B cell (primary cell): ENCODE results near the gene HMOX1. TPM values are rescaled to one million over a fixed set of nuclear protein-coding genes. Genes with fewer than 3 reads are reported as not detected.

Experiments
- ATAC-seq: fragments of 200-7000 bp; cut with Tn5 transposase; one replicate; pipeline ENCODE4 v1.10.0; 2021; ENCODE audit warnings: low read depth, mild to moderate bottlenecking, moderate number of reproducible peaks, moderate library complexity
- CTCF ChIA-PET: fragments of 350-600 bp; sonication (Branson Sonifier 250); formaldehyde crosslinking; loops from one replicate; lab custom pipeline; 2021; ENCODE audit warnings: antibody characterized with exemption, inconsistent platforms; lab: Charles Lee
- POLR2A ChIA-PET: fragments of 350-600 bp; sonication (Branson Sonifier 250); formaldehyde crosslinking; loops from one replicate; lab custom pipeline; 2021; ENCODE audit warnings: antibody characterized with exemption; lab: Charles Lee
- DNase-seq: peaks from one replicate; pipeline ENCODE4 v3.0.0; 2013
- H2AFZ ChIP-seq: 2 replicates; pipeline ENCODE4 v1.6.1; 2012; ENCODE audit warnings: mild to moderate bottlenecking, low read depth, low read length; ENCODE audit not compliant: insufficient read depth, poor library complexity, severe bottlenecking
- H3K27ac ChIP-seq, 2 donors: 1 replicate in 1 of 2; 2 replicates in 1 of 2; pipeline ENCODE4 v1.5.1; 2012 to 2013; ENCODE audit warnings: low read length in 2 of 2, mild to moderate bottlenecking in 2 of 2, moderate library complexity in 1 of 2
- H3K27me3 ChIP-seq, 4 experiments: fragments of 200-600 bp in 1 of 4; sonication (generic) in 1 of 4; replicated peaks in 1 of 4; 1 replicate in 2 of 4; 2 replicates in 2 of 4; pipeline versions ENCODE4 v1.6.1 to v1.7.0; 2013 to 2016; ENCODE audit warnings: low read length in 3 of 4, mild to moderate bottlenecking in 2 of 4, mixed read lengths in 1 of 4, moderate library complexity in 1 of 4; ENCODE audit not compliant: insufficient read depth in 4 of 4, control insufficient read depth in 3 of 4; ENCODE audit errors: control extremely low read depth in 1 of 4
- H3K36me3 ChIP-seq, 2 experiments: replicated peaks in 1 of 2; 1 replicate in 1 of 2; 2 replicates in 1 of 2; pipeline versions ENCODE4 v1.6.1 to v1.7.1; 2013; ENCODE audit warnings: low read length in 1 of 2; ENCODE audit not compliant: insufficient read depth in 2 of 2, control insufficient read depth in 1 of 2; ENCODE audit errors: control extremely low read depth in 1 of 2, extremely low read depth in 1 of 2
- H3K4me1 ChIP-seq, 2 donors: fragments of 200-600 bp in 1 of 2; sonication (generic) in 1 of 2; 1 replicate in 1 of 2; 2 replicates in 1 of 2; pipeline versions ENCODE4 v1.5.1 to v1.6.1; 2013 to 2017; ENCODE audit warnings: low read length in 2 of 2; ENCODE audit not compliant: control insufficient read depth in 2 of 2, insufficient read depth in 2 of 2
- H3K4me2 ChIP-seq: replicated peaks from 2 replicates; pipeline ENCODE3; 2012; ENCODE audit warnings: mild to moderate bottlenecking, low read depth, low read length; ENCODE audit not compliant: poor library complexity, severe bottlenecking
- H3K4me3 ChIP-seq, 5 experiments: fragments of 200-600 bp in 1 of 5; sonication (generic) in 1 of 5; 1 replicate in 3 of 5; 2 replicates in 2 of 5; pipeline versions ENCODE4 v1.5.1 to v1.7.0; 2011 to 2016; ENCODE audit warnings: low read length in 4 of 5, mild to moderate bottlenecking in 4 of 5, low read depth in 2 of 5, control low read depth in 1 of 5, moderate library complexity in 1 of 5; ENCODE audit not compliant: insufficient read depth in 1 of 5; ENCODE audit errors: control extremely low read depth in 1 of 5, extremely low read depth in 1 of 5
- H3K79me2 ChIP-seq: fragments of 200-600 bp; sonication (generic); one replicate; pipeline ENCODE4 v1.6.0; 2016; ENCODE audit warnings: low read length; ENCODE audit not compliant: control insufficient read depth, insufficient read depth
- H3K9ac ChIP-seq: fragments of 200-600 bp; sonication (generic); 2 replicates; pipeline ENCODE4 v1.6.1; 2017; ENCODE audit warnings: mild to moderate bottlenecking, low read length, moderate library complexity
- H3K9me3 ChIP-seq, 3 donors: one replicate each; pipeline versions ENCODE4 v1.6.1 to v1.7.1; 2013; ENCODE audit warnings: low read length in 2 of 3; ENCODE audit not compliant: control insufficient read depth in 2 of 3, insufficient read depth in 1 of 3; ENCODE audit errors: control extremely low read depth in 1 of 3
- H4K20me1 ChIP-seq: 2 replicates; pipeline ENCODE4 v1.6.0; 2012; ENCODE audit warnings: mild to moderate bottlenecking, low read length; ENCODE audit not compliant: insufficient read depth, control insufficient read depth, poor library complexity, severe bottlenecking
- H3K27ac Mint-ChIP-seq: one replicate; pipeline ENCODE4 v1.8.0; 2021; ENCODE audit warnings: mixed read lengths
- H3K27me3 Mint-ChIP-seq: one replicate; pipeline ENCODE4 v1.8.0; 2021; ENCODE audit warnings: mixed read lengths
- H3K4me1 Mint-ChIP-seq: one replicate; pipeline ENCODE4 v1.8.0; 2021; ENCODE audit warnings: mixed read lengths
- H3K4me3 Mint-ChIP-seq: one replicate; pipeline ENCODE4 v1.8.0; 2021; ENCODE audit warnings: mixed read lengths
- H3K9me3 Mint-ChIP-seq: one replicate; pipeline ENCODE4 v1.8.0; 2022; ENCODE audit warnings: mixed read lengths; ENCODE audit not compliant: insufficient read depth
- EZH2 ChIP-seq: IDR thresholded peaks from 2 replicates; pipeline ENCODE4 v1.6.1; 2012; ENCODE audit warnings: borderline replicate concordance, low read depth, mild to moderate bottlenecking, moderate library complexity, low read length; ENCODE audit not compliant: insufficient read depth, poor library complexity, severe bottlenecking
- WGBS: methylation state at CpG from one replicate; pipeline ENCODE4 v1.1.5; 2013; ENCODE audit warnings: missing lambda C conversion rate; ENCODE audit not compliant: insufficient coverage; 5-methylcytosine and 5-hydroxymethylcytosine counted together
- intact Hi-C: fragments of 100-400 bp; cut with micrococcal nuclease; formaldehyde crosslinking; loops from one replicate; pipeline ENCODE4 v1.10.0; 2022
- polyA plus RNA-seq: library from polyadenylated mRNA; depleted of rRNA; stranded (reverse); fragments of >200 nt; gene quantifications from 2 replicates; pipeline ENCODE4 v1.2.3, GENCODE V29; 2012
- total RNA-seq, 2 donors: library from RNA; stranded (reverse); fragments of 120-200 nt in 1 of 2; gene quantifications; 1 replicate in 1 of 2; 2 replicates in 1 of 2; pipeline versions ENCODE4 v1.2.3 to v1.2.4, GENCODE V29; 2013 to 2022
- TF ChIP-seq, protein P1 (sequence below): fragments of 200-600 bp; IDR thresholded peaks from one replicate; pipeline ENCODE4 v1.8.0; 2022; ENCODE audit warnings: antibody characterized with exemption, mild to moderate bottlenecking

HMOX1 gene
- total and polyA plus RNA-seq, 2 donors (not counting 1 experiment from before 2014, with no cell fraction given), result 9.4 to 21.9 TPM

DNA sequence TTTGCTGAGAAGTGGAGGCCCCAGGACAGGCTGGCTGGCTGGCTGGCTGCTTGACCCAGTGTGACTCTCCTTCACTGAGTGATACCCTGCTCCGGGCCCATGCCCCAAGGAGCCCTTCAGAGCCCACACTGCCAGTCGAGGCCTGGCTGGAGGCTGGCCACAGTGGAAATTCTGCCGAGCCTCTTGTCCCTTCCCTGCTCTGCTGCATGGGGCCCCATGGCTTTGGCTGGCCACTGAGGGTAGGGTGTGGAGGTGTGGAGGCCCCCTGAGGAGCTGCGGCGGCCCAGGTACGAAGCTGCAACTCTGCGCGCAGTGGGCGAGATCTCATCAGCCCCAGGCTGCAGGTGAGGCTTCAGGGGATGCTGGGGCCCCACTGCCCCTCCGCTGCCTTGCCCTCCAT, 33.4 kb upstream of the HMOX1 start:
- Histone ChIP-seq H3K79me2 (no peaks in the 10 kb centered on the region), H3K4me1 (peaks cover 21 to 29% of the 10 kb centered on the region in 2 donors), H3K9ac (no peak overlapping the region), H4K20me1 (no peaks in the 10 kb centered on the region), H3K27ac (no peak overlapping the region), H3K4me3 (no peak overlapping the region), H3K4me2 (no peak overlapping the region), H2AFZ (no peak overlapping the region), H3K36me3 (peaks cover 0 to 6% of the 10 kb centered on the region in 2 experiments), H3K27me3 (no peaks in the 10 kb centered on the region), H3K9me3 (no peaks in the 10 kb centered on the region)
- DNase-seq (no peak), ATAC-seq (no peak)
- no peak overlapping the region for H3K27ac Mint-ChIP-seq
- intact Hi-C loops, result no loop called here
- TF ChIP-seq, protein P1, sequence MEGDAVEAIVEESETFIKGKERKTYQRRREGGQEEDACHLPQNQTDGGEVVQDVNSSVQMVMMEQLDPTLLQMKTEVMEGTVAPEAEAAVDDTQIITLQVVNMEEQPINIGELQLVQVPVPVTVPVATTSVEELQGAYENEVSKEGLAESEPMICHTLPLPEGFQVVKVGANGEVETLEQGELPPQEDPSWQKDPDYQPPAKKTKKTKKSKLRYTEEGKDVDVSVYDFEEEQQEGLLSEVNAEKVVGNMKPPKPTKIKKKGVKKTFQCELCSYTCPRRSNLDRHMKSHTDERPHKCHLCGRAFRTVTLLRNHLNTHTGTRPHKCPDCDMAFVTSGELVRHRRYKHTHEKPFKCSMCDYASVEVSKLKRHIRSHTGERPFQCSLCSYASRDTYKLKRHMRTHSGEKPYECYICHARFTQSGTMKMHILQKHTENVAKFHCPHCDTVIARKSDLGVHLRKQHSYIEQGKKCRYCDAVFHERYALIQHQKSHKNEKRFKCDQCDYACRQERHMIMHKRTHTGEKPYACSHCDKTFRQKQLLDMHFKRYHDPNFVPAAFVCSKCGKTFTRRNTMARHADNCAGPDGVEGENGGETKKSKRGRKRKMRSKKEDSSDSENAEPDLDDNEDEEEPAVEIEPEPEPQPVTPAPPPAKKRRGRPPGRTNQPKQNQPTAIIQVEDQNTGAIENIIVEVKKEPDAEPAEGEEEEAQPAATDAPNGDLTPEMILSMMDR, result no peak
- no peak for TF ChIP-seq EZH2
- peaks cover 32% of the 10 kb centered on the region for H3K4me1 Mint-ChIP-seq
- H3K9me3 Mint-ChIP-seq, result no peaks in the 10 kb centered on the region
- 98% methylated on average over 7 of the region's 10 CpGs for WGBS
- POLR2A ChIA-PET, result no interaction called here
- H3K4me3 Mint-ChIP-seq, result no peak overlapping the region
- no peaks in the 10 kb centered on the region for H3K27me3 Mint-ChIP-seq
- CTCF ChIA-PET, result interaction anchor here (1.8 to 13.9 kb wide), 3 partner anchors 61 to 235 kb away, joined by 4 to 311 read pairs (median 136); no protein-coding TSS in a partner anchor

GRCh38 chr22:35348026-35348590, 32.8 kb upstream of the HMOX1 start:
- DNase-seq, result no peak
- H3K27ac ChIP-seq, result no peak overlapping the region
- ChIA-PET POLR2A (no interaction called here), CTCF (interaction anchor here (0.9 to 13.9 kb wide), 5 partner anchors 49 to 776 kb away, joined by 3 to 311 read pairs (median 4); partner anchors contain the start of gene TOM1)
- peaks cover 39% of the 10 kb centered on the region for H3K4me1 Mint-ChIP-seq
- H3K4me1 ChIP-seq, result peaks cover 27 to 35% of the 10 kb centered on the region in 2 donors
- H3K27ac Mint-ChIP-seq, result no peak overlapping the region
- H3K36me3 ChIP-seq, result peaks cover 0 to 4% of the 10 kb centered on the region in 2 experiments
- H4K20me1 ChIP-seq, result no peaks in the 10 kb centered on the region
- ATAC-seq, result no peak
- H3K4me3 ChIP-seq, result no peak overlapping the region
- H3K9me3 Mint-ChIP-seq, result no peaks in the 10 kb centered on the region
- TF ChIP-seq, protein P1, result no peak
- no peak for TF ChIP-seq EZH2
- 96% methylated on average over 17 of the region's 18 CpGs for WGBS
- H3K9ac ChIP-seq, result no peak overlapping the region
- no peak overlapping the region for H2AFZ ChIP-seq
- H3K27me3 Mint-ChIP-seq, result no peaks in the 10 kb centered on the region
- intact Hi-C loops, result no loop called here
- H3K79me2 ChIP-seq, result no peaks in the 10 kb centered on the region
- no peaks in the 10 kb centered on the region for H3K9me3 ChIP-seq
- H3K27me3 ChIP-seq, result no peaks in the 10 kb centered on the region
- no peak overlapping the region for H3K4me3 Mint-ChIP-seq
- H3K4me2 ChIP-seq, result no peak overlapping the region
